Ishikawa (cell line): ENCODE results near the gene CLDND1.

Source experiments
- CREB1 ChIP-seq: IDR thresholded peaks from 2 replicates; pipeline ENCODE4 v1.6.1; 2012; ENCODE audit warnings: low read depth
- FOXM1 ChIP-seq: IDR thresholded peaks from 2 replicates; pipeline ENCODE4 v1.6.1; 2012; ENCODE audit warnings: low read depth, borderline replicate concordance
- TF ChIP-seq, protein P1 (sequence below): IDR thresholded peaks from 2 replicates; pipeline ENCODE4 v1.6.1; 2012; ENCODE audit warnings: low read depth, mild to moderate bottlenecking

- TF ChIP-seq FOXM1 (no peak), CREB1 (no peak)
- TF ChIP-seq, protein P1, sequence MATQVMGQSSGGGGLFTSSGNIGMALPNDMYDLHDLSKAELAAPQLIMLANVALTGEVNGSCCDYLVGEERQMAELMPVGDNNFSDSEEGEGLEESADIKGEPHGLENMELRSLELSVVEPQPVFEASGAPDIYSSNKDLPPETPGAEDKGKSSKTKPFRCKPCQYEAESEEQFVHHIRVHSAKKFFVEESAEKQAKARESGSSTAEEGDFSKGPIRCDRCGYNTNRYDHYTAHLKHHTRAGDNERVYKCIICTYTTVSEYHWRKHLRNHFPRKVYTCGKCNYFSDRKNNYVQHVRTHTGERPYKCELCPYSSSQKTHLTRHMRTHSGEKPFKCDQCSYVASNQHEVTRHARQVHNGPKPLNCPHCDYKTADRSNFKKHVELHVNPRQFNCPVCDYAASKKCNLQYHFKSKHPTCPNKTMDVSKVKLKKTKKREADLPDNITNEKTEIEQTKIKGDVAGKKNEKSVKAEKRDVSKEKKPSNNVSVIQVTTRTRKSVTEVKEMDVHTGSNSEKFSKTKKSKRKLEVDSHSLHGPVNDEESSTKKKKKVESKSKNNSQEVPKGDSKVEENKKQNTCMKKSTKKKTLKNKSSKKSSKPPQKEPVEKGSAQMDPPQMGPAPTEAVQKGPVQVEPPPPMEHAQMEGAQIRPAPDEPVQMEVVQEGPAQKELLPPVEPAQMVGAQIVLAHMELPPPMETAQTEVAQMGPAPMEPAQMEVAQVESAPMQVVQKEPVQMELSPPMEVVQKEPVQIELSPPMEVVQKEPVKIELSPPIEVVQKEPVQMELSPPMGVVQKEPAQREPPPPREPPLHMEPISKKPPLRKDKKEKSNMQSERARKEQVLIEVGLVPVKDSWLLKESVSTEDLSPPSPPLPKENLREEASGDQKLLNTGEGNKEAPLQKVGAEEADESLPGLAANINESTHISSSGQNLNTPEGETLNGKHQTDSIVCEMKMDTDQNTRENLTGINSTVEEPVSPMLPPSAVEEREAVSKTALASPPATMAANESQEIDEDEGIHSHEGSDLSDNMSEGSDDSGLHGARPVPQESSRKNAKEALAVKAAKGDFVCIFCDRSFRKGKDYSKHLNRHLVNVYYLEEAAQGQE, result no peak
These were observed 10.1 kb downstream of the CLDND1 start for GRCh38 chr3:98512576-98512975.
